Thyroid gland (tissue), 4 donors: ENCODE results near the gene FAM222B. TPM values are rescaled to one million over a fixed set of nuclear protein-coding genes. Genes with fewer than 3 reads are reported as not detected.

Experiments used
- DNase-seq, 2 donors: peaks; one replicate each; pipeline ENCODE4 v3.0.0-alpha.2; 2019
- H3K27ac ChIP-seq, 3 donors: fragments of 200-600 bp; sonication (generic); 1 replicate in 2 of 3; 2 replicates in 1 of 3; pipeline ENCODE4 v1.5.1; 2016 to 2019; ENCODE audit warnings: mild to moderate bottlenecking in 1 of 3, moderate library complexity in 1 of 3
- H3K27me3 ChIP-seq: fragments of 200-600 bp; sonication (generic); one replicate; pipeline ENCODE4 v1.5.1; 2019
- H3K36me3 ChIP-seq, 2 donors: fragments of 200-600 bp; sonication (generic); one replicate each; pipeline ENCODE4 v1.5.1; 2016 to 2019
- H3K4me1 ChIP-seq, 2 donors: fragments of 200-600 bp; sonication (generic); one replicate each; pipeline ENCODE4 v1.5.1; 2017 to 2019
- H3K4me3 ChIP-seq, 3 donors: fragments of 200-600 bp; sonication (generic); replicated peaks in 1 of 3; 1 replicate in 2 of 3; 2 replicates in 1 of 3; pipeline ENCODE4 v1.5.1; 2016; ENCODE audit warnings: mild to moderate bottlenecking in 1 of 3
- H3K9me3 ChIP-seq: fragments of 200-600 bp; sonication (generic); one replicate; pipeline ENCODE4 v1.5.1; 2017
- POLR2A ChIP-seq, 2 donors: fragments of 450-650 bp; IDR thresholded peaks; one replicate each; pipeline ENCODE4 v1.6.1; 2017; ENCODE audit warnings: antibody characterized with exemption in 2 of 2, mild to moderate bottlenecking in 2 of 2, moderate library complexity in 1 of 2
- WGBS, 2 donors: methylation state at CpG; one replicate each; pipeline ENCODE4 v1.1.5; 2017; 5-methylcytosine and 5-hydroxymethylcytosine counted together
- intact Hi-C: fragments of 100-400 bp; cut with DNase I; formaldehyde crosslinking; loops from one replicate; pipeline ENCODE4 v1.15.1; 2023
- microRNA counts, 2 donors: library from miRNA; unstranded; fragments of <30 nt; microRNA quantifications; one replicate each; lab custom pipeline; 2016 to 2017
- microRNA-seq: library from miRNA; unstranded; fragments of <30 nt; microRNA quantifications from one replicate; pipeline ENCODE4, GENCODE V29; 2016
- small RNA-seq: library from RNA; depleted of rRNA; stranded (forward); fragments of <200 nt; gene quantifications from one replicate; pipeline ENCODE3, GENCODE V24; 2016
- total RNA-seq, 4 donors: library from RNA; depleted of rRNA; stranded (reverse); fragments of >200 nt; gene quantifications; one replicate each; pipeline ENCODE4 v1.2.3, GENCODE V29; 2016
- TF ChIP-seq, protein P1 (sequence below), 6 experiments: fragments of 200-600 bp in 3 of 6; fragments of 450-650 bp in 3 of 6; sonication (generic) in 3 of 6; IDR thresholded peaks; one replicate each; pipeline ENCODE4 v1.5.1; 2016 to 2019; ENCODE audit warnings: antibody characterized with exemption in 6 of 6, mild to moderate bottlenecking in 2 of 6, inconsistent platforms in 1 of 6, moderate library complexity in 1 of 6

The FAM222B gene
- total RNA-seq, 4 donors from 2014 or later = 14.1 to 22.6 (median 15.8) TPM

DNA sequence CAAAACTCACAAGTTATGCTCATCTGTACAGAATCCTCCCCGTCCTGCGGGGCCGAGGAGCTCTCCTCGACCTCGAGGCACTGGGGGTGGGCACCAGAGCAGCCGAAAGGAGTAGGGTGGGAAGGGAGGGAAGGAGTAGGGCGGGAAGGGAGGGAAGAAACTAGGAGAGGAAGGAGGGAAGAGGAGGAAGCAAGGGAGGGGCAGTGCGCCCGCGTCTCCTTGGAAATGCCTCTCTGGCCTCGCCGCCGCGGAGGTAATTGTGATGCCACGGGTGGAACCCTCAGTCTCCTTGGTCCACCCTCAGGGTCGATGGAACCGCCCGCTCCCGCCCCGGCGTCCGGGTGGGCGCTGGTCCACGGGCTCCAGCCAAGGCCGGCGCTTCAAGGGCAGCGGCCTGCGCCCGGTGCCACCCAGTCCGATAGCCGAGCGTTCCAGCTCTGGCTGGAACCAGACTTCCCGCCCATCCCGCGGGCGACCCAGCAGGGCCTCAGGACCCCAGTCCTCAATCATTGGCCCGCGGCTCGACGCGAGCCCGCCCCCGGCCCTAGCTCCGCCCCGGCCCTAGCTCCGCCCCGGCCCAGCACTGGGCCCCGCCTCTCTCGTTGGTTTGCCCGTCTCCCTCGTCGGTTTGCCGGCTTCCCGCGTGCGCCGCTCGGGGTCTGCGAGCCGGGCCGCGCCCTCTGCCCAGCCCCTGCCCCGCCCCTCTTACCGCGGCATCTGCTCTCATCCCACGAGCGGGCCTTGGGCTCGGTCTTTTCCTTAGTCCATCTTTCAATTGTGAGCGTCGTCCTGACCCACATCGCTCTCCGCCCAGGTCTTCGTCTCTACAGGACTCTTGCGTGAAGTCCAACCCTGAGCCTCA is 131.5 kb downstream of the FAM222B start:
- peak; percentile 76 to 82 for DNase-seq
- 2 to 4% methylated on average over 19 to 45 of the region's 74 CpGs for WGBS, 2 donors
- intact Hi-C loops = no loop called here
- H3K4me1 ChIP-seq = peaks cover 6 to 12% of the 10 kb centered on the region in 2 donors
- H3K4me3 ChIP-seq = peak overlapping the region in 2 of 3 donors; percentile 16 to 48
- peak overlapping the region; percentile 73 to 83 (median 78) for H3K27ac ChIP-seq
- no peaks in the 10 kb centered on the region for H3K9me3 ChIP-seq
- TF ChIP-seq, protein P1, sequence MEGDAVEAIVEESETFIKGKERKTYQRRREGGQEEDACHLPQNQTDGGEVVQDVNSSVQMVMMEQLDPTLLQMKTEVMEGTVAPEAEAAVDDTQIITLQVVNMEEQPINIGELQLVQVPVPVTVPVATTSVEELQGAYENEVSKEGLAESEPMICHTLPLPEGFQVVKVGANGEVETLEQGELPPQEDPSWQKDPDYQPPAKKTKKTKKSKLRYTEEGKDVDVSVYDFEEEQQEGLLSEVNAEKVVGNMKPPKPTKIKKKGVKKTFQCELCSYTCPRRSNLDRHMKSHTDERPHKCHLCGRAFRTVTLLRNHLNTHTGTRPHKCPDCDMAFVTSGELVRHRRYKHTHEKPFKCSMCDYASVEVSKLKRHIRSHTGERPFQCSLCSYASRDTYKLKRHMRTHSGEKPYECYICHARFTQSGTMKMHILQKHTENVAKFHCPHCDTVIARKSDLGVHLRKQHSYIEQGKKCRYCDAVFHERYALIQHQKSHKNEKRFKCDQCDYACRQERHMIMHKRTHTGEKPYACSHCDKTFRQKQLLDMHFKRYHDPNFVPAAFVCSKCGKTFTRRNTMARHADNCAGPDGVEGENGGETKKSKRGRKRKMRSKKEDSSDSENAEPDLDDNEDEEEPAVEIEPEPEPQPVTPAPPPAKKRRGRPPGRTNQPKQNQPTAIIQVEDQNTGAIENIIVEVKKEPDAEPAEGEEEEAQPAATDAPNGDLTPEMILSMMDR (IDR thresholded peaks at IDR 0.05) = no peak
- TF ChIP-seq POLR2A (IDR thresholded peaks at IDR 0.05) = peak in 1 of 2 donors; percentile 58
- no peaks in the 10 kb centered on the region for H3K27me3 ChIP-seq
- H3K36me3 ChIP-seq = peaks cover 13% of the 10 kb centered on the region in 2 donors

DNA sequence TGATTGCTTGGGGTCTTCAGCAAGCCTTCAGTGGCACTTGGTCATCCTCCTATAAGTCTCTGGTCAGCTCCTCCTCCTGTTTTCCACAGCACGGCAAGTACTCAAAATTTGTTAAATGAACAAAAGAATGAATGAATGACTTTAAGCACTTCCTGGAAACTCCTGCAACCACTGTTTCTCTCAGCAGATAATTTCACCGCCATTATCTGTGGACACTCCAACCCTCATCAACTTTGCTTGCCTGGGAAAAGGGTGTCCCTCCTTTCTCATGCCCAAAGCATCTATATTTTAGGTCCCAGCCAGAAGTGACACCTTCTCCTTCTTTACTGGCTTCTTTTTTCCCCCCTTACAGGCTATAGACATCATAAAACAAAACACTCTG is 135.3 kb downstream of the FAM222B start:
- DNase-seq = no peak
- no peaks in the 10 kb centered on the region for H3K9me3 ChIP-seq
- no peak overlapping the region for H3K27ac ChIP-seq
- 93 to 94% methylated on average over 2 of the region's 2 CpGs for WGBS, 2 donors
- H3K4me1 ChIP-seq = peaks cover 6 to 7% of the 10 kb centered on the region in 2 donors
- H3K36me3 ChIP-seq = peaks cover 11% of the 10 kb centered on the region in 2 donors
- intact Hi-C loops = no loop called here
- no peak overlapping the region for H3K4me3 ChIP-seq
- TF ChIP-seq, protein P1 (IDR thresholded peaks at IDR 0.05) = no peak
- TF ChIP-seq POLR2A (IDR thresholded peaks at IDR 0.05) = no peak
- H3K27me3 ChIP-seq = no peaks in the 10 kb centered on the region

DNA sequence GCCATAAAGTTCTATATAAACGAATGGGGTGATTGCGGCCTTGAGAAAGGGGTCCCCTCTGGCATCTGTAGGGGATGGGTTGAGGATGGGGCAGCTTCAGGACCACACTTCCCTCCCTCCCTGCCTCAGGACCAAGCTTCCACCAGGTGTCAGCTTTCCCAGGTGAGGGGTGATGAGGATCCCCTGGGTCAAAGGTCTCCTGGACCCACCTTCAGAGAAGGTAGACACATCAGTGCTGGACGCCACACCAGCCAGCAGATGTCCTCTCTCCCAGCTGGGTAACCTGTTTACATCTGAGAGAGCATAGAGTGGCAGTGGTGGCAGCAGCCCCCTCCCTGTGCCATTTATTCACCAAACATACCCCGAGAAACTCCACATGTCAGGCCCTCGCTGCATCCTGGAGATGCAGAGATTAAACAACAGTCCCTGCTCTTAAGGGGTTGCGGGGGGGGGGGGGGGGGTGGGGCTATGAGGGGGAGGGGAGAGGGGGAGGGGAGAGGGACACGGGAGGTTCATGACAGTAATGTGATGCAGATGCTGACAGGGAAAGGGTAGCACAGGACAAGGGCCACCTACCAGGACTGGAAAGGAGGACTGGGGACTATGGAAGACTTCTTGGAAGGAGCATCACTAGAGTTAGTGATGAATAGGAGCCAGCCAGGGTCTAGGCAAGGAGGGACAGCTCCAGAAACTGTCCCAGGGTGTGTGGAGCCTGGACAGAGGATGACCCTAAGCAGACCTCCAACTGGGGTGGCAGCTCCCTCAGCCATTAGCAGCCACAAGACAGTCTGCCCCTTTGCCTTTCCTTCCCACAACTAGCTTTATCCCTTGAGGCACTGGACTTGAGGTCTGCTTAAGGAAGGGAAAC is 135.9 kb downstream of the FAM222B start:
- peaks cover 16 to 17% of the 10 kb centered on the region in 2 donors for H3K36me3 ChIP-seq
- 54 to 62% methylated on average over 4 to 6 of the region's 7 CpGs for WGBS, 2 donors
- H3K4me1 ChIP-seq = peaks cover 3% of the 10 kb centered on the region in 2 donors
- H3K4me3 ChIP-seq = no peak overlapping the region
- H3K9me3 ChIP-seq = no peaks in the 10 kb centered on the region
- TF ChIP-seq, protein P1 (IDR thresholded peaks at IDR 0.05) = no peak
- no peaks in the 10 kb centered on the region for H3K27me3 ChIP-seq
- H3K27ac ChIP-seq = no peak overlapping the region
- intact Hi-C loops = no loop called here
- no peak for DNase-seq

MicroRNA genes within 50 kb of the gene (microRNA counts, 767-probe panel; counts per million panel counts)
- 1,509 to 4,305 counts per million in 2 donors for microRNA hsa-miR-144-3p (lab: Ali Mortazavi, UCI)
- 3,786 to 7,829 counts per million in 2 donors for microRNA hsa-miR-451a (lab: Ali Mortazavi, UCI)

Small RNA genes lying within 50 kb of the gene (microRNA-seq; reads per million reads assigned to microRNA genes)
- not detected for gene MIR451B

Small RNA genes lying within 50 kb of the gene (small RNA-seq; reads per million reads assigned to genes)
- not detected for gene RF00019
- gene SNORD42A = not detected
- not detected for gene SNORD42B
- not detected for gene SNORD4A
- not detected for gene SNORD4B

Other genes with a start within 250 kb of the FAM222B start
- gene SPAG5, start 243.8 kb downstream of the FAM222B start, total RNA-seq = 10 to 100 TPM in 2 of 4 donors, 1 to 10 TPM in 2; 4.4 to 27.0 (median 9.9) TPM
- gene RSKR, start 228.6 kb downstream of the FAM222B start, total RNA-seq = 10 to 100 TPM in 1 of 4 donors, 1 to 10 TPM in 3; 4.2 to 13.1 (median 9.5) TPM
- 100 to 1,000 TPM in 3 of 4 donors, 10 to 100 TPM in 1; 96.5 to 153 (median 129) TPM for gene BLTP2, start 197.6 kb downstream of the FAM222B start, total RNA-seq
- gene SDF2, start 180.9 kb downstream of the FAM222B start, total RNA-seq = 10 to 100 TPM; 28.9 to 74.6 (median 48.6) TPM
- gene SUPT6H, start 180.6 kb downstream of the FAM222B start, total RNA-seq = 100 to 1,000 TPM in 1 of 4 donors, 10 to 100 TPM in 3; 49.2 to 117 (median 61.6) TPM
- gene PROCA1, start 130.9 kb downstream of the FAM222B start, total RNA-seq = 1 to 10 TPM in 2 of 4 donors, under 1 TPM in 1, not detected in 1; 0.46 to 4.3 (median 1.1) TPM
- 100 to 1,000 TPM; 136 to 186 (median 159) TPM for gene RAB34, start 124.9 kb downstream of the FAM222B start, total RNA-seq
- 100 to 1,000 TPM; 181 to 750 (median 443) TPM for gene RPL23A, start 122.8 kb downstream of the FAM222B start, total RNA-seq
- gene TLCD1, start 116.6 kb downstream of the FAM222B start, total RNA-seq = 10 to 100 TPM in 1 of 4 donors, 1 to 10 TPM in 3; 1.6 to 21.4 (median 5.1) TPM
- gene NEK8, start 114.0 kb downstream of the FAM222B start, total RNA-seq = 10 to 100 TPM in 1 of 4 donors, 1 to 10 TPM in 3; 3.9 to 14.0 (median 8.1) TPM
- 10 to 100 TPM; 33.3 to 64.3 (median 44.3) TPM for gene TRAF4, start 98.8 kb downstream of the FAM222B start, total RNA-seq
- gene ERAL1, start 12.2 kb upstream of the FAM222B start, total RNA-seq = 10 to 100 TPM; 23.1 to 59.3 (median 41.2) TPM
- 10 to 100 TPM; 55.0 to 75.0 (median 62.7) TPM for gene FLOT2, start 54.9 kb upstream of the FAM222B start, total RNA-seq
- 10 to 100 TPM; 10.6 to 16.2 (median 13.3) TPM for gene DHRS13, start 60.3 kb upstream of the FAM222B start, total RNA-seq
- 10 to 100 TPM; 22.0 to 62.9 (median 60.1) TPM for gene PHF12, start 108.7 kb upstream of the FAM222B start, total RNA-seq
- gene SEZ6, start 163.2 kb upstream of the FAM222B start, total RNA-seq = not detected
- 1 to 10 TPM in 1 of 4 donors, under 1 TPM in 2, not detected in 1; 0.58 to 1.7 (median 0.93) TPM for gene PIPOX, start 200.4 kb upstream of the FAM222B start, total RNA-seq